Epithelial cell of proximal tubule (primary cell): ENCODE results near the gene STAT5B. TPM values are rescaled to one million over a fixed set of nuclear protein-coding genes. Genes with fewer than 3 reads are reported as not detected.

Source experiments
- DNase-seq: peaks from one replicate; pipeline ENCODE4 v3.0.0-alpha.2; 2011; ENCODE audit warnings: low read depth
- H3K4me3 ChIP-seq: 2 replicates; pipeline ENCODE4 v1.5.1; 2011; ENCODE audit warnings: low read depth, mild to moderate bottlenecking, low read length
- total RNA-seq: library from RNA; depleted of rRNA; stranded (reverse); fragments of >200 nt; gene quantifications from 2 replicates; pipeline ENCODE4 v1.2.3, GENCODE V29; 2015
- TF ChIP-seq, protein P1 (sequence below): conservative IDR thresholded peaks from 2 replicates; pipeline ENCODE4 v1.5.1; 2012; ENCODE audit warnings: low read depth, mild to moderate bottlenecking, low read length

STAT5B gene
- total RNA-seq, 1 donor from 2014 or later: 16.0 TPM

DNA sequence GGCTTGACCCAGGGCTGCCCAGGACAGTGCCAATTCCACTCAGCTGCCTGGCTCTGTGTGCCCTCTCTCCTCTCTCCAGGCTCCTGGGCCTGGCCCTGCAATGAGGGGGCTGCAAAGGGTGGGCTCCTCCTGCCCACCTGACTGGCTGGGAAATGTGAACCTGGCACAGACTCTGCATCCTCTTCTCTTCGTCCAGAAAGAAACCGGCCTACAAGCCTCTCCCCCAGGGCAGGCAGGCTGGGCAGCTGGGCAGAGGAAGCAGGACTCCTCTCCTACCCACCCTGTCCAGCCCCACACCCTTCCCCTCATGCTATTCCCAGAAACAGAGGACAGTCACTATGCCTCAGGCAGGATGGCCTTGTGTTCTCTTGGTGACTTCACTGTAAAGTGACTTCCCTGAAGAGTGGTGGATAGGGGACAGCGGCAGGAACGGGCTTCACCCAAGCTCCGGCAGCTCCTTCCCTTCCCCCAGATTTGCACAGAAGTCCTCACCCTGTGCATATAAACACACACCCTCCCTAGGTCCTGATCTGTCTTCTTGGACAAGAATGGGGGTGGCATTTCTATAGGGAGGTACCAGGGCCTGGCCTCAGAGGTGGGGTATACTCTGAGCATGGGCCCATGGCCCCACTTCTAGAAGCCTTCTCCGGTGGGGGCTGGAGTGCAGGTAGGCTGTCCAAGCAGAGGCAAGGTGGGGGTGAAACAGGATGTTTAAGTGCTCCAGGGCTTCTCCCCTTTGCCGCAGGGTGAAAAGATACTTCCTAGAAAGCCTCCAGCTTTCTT is 7.2 kb upstream of the STAT5B start:
- TF ChIP-seq, protein P1, sequence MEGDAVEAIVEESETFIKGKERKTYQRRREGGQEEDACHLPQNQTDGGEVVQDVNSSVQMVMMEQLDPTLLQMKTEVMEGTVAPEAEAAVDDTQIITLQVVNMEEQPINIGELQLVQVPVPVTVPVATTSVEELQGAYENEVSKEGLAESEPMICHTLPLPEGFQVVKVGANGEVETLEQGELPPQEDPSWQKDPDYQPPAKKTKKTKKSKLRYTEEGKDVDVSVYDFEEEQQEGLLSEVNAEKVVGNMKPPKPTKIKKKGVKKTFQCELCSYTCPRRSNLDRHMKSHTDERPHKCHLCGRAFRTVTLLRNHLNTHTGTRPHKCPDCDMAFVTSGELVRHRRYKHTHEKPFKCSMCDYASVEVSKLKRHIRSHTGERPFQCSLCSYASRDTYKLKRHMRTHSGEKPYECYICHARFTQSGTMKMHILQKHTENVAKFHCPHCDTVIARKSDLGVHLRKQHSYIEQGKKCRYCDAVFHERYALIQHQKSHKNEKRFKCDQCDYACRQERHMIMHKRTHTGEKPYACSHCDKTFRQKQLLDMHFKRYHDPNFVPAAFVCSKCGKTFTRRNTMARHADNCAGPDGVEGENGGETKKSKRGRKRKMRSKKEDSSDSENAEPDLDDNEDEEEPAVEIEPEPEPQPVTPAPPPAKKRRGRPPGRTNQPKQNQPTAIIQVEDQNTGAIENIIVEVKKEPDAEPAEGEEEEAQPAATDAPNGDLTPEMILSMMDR: no peak
- no peak for DNase-seq
- no peak overlapping the region for H3K4me3 ChIP-seq

DNA sequence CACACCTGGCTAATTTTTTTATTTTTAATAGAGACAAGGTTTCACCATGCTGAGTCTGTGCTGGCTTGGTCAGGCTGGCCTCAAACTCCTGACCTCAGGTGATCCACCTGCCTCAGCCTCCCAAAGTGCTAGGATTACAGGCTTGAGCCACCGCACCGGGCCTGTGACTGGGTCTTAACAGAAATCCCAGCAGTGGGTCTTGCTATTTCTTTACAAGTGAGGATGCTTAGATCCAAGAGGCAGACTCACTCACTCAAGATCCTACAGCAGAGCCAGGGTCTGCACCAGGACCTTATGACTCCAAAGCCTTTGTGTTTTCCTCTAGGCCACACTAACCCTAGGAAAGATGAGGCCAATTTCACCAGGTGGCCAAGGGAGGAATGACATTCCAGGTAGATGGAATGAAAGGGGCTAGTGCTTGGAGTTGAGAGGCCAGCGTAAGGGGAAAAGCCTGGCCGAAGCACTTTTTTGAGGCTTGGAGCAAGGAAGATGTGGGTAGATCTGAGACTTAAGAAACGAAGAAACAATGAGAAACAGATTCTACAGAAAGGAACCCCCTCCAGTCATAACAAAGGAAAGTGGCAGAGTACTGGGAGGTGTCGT is 6.4 kb upstream of the STAT5B start:
- TF ChIP-seq, protein P1: no peak
- DNase-seq: no peak
- H3K4me3 ChIP-seq: no peak overlapping the region

GRCh38 chr17:42281571-42282096 is 5.4 kb upstream of the STAT5B start:
- DNase-seq: no peak
- TF ChIP-seq, protein P1: no peak
- H3K4me3 ChIP-seq: no peak overlapping the region

DNA sequence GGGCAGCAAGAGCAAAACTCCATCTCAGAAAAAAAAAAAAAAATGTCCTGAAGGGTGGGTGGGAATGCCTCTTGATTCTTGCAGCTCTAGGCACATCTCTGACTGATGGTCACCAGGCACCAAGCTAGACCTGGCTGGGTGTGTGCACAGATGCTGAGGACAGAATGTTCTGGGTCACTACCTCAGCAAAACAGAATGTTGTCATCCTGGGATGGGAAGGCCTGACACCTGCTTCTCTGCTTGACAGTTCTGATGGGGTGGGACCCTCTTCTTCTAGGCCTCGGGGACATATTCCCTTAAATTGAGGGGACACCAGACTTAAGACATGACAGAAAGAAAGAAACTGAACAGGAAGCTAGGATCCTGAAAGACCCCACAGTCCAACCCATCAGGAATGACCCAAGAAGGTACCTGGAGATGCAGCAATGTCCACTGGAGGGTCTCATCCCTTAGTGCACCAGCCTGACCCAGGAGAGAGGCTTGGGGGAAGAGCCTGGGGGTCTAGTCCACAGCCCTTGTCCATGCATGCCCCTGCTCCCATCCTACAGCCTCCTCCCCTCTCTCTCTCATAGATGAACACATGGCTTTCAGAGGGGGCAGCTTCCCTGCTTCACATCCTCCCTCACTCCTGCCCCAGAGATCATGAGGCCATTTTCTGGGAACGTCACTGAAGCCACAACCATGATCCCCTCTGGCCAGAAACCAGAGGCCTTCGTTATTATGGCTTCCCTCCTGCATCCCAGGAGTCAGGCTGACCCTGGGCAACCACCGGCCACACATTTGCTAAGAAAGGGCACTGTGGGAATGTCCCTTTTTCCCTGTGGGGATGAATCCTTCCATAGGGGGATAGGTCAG is 3.8 kb upstream of the STAT5B start:
- no peak overlapping the region for H3K4me3 ChIP-seq
- TF ChIP-seq, protein P1: no peak
- no peak for DNase-seq

DNA sequence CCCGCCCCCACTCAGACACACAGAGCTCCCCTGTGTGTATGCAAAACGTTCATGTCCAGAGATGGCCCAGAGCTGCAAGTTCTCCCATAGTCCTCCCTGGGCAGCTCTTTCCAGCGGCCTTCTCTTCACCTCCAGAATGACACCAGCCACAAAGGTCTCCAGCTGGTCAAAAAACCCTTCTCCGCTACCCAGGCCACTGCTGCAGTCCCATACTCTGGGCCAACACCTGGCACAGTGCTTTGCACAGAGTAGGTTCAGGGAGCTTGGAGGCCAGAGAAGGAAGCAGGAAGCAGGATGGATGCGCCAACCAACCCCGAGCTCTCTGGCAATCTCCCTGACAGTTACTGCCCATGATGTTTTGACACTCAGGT is 1.1 kb upstream of the STAT5B start:
- TF ChIP-seq, protein P1: no peak
- no peak overlapping the region for H3K4me3 ChIP-seq
- DNase-seq: no peak

DNA sequence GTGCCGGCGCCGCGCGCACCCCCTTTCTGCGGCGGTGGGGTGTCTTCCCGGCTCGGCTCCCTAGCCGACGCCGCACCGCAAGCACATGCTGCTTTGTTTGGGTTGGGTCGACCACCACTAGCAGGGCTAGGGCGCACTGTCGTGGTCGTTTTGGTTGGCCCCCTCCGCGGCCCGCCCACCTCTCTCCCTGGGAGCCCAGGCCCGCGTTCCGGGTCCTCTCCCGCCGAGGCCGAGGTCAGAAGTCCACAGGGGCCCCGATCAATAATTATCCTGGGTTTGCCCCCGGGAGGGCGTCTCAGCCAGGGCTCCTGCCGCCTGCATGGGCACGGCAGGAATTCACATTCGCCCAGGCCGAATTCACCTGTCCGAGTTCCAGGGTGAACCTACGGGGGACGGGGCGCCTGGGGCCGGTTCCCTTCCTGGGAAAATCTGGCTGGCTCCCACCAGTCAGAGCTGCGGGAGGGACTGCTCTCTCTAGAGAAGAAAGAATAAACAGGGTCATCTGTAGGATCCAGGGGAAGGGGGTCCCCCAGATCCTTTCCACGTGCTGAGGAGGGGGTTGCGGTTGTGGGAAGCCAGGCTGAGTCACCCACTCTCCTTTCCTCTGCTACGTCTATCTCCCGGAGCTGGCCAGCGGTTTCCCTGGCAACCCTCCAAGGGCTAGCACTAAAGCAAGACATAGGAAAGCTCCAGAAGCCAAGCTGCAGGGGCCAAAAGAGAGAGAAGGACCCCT is 584 bp upstream of the STAT5B start:
- DNase-seq: no peak
- peak overlapping the region; percentile 66 for H3K4me3 ChIP-seq
- TF ChIP-seq, protein P1: no peak
